GM21447 (cell line): ENCODE measurements around the gene ZNHIT1.

Experiments
- ATAC-seq: cut with Tn5 transposase; IDR thresholded peaks from one replicate; pipeline ENCODE4 v1.9.1; 2021; ENCODE audit not compliant: unreplicated experiment

The ZNHIT1 gene

DNA sequence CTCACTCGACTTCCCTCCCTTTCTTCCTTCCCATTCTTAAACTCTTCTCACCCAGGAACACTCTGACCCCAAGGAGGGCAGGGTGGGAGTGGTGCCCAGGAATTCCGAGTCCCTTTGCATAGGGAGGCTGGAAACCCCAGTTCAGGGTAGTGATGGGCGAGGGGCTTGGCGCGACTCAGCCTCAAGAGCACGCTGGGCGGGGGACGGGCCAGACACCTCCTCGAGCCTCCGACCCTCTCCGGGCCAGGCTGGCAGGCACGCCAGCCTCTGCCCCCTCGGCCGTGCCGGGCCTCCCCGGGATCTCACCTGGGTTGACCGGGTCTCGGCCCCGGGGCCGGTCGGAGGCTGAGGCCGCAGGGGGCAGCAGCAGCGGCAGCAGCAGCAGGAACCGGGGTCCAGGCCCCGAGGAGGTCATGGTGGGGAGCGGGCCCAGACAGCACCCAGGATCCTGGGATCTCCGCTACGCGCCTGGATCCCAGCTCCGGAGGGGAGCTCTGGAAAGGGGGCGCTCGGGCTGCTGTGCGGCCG, 1.0 kb upstream of the ZNHIT1 start:
- peak; percentile 14 for ATAC-seq

DNA sequence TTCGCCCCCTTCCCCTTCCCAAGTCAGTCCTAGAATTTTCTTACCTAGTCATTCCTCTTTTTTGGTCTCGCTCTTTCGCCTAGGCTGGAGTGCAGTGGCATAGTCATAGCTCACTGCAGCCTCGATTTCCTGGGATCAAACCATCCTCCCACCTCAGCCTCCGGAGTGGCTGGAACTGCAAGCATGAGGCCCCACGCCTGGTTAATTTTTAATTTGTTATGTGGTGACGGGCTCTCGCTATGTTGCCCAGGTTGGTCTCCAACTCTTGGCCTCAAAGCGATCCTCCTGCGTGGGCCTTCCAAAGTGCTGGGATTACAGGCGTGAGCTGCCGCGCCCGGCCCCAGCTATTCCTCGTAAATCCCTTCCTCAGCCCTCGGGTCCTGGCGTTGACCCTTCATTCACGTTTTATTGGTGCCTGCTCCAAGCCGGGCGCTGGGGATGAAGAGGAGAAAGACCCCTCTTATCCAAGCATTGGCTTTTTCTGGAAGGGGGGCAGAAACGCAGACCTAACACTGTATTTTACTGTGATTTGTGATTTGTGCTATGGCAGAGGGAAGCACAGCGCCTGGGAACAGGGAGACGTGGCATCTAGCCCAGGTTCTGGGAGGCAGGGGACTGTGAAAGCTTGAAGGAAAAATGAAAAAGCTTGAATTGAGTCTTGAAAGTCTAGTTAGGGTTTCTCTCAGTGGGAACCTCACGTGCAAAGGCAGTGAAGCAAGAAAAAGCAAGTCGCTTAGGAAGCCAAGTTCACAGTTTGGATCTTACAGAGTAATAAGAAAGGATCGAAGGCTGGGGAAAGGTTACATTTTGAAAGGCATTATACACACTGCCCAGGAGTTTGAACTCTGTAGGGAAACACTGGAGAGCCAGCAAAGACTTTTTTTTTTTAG, 516 bp downstream of the ZNHIT1 start:
- ATAC-seq, result peak; percentile 17

DNA sequence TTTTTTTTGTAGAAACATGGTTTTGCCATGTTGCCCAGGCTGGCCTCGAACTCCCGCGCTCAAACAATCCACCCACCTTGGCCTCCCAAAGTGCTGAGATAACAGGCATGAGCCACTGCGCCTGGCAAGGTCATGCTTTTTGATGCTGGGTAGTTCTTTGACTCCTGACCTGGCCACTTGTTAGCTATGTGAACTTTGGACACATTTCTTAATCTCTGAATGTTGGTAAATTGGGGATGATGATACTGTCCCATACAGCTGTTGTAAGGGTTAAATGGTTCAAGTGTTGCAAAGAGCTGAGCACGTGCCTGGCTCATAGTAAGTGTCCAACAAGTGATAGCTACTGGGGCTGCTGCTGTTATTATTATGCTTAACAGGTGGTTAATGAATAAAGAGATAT, 2.3 kb downstream of the ZNHIT1 start:
- no peak for ATAC-seq

- no peak for ATAC-seq
These were observed 4.4 kb downstream of the ZNHIT1 start for GRCh38 chr7:101222275-101222830.

GRCh38 chr7:101223528-101223927, 5.6 kb downstream of the ZNHIT1 start:
- no peak for ATAC-seq

GRCh38 chr7:101225650-101226049, 7.7 kb downstream of the ZNHIT1 start:
- ATAC-seq, result no peak

- no peak for ATAC-seq
These were observed 8.8 kb downstream of the ZNHIT1 start for GRCh38 chr7:101226721-101227120.

GRCh38 chr7:101231644-101232043, 13.7 kb downstream of the ZNHIT1 start:
- no peak for ATAC-seq

DNA sequence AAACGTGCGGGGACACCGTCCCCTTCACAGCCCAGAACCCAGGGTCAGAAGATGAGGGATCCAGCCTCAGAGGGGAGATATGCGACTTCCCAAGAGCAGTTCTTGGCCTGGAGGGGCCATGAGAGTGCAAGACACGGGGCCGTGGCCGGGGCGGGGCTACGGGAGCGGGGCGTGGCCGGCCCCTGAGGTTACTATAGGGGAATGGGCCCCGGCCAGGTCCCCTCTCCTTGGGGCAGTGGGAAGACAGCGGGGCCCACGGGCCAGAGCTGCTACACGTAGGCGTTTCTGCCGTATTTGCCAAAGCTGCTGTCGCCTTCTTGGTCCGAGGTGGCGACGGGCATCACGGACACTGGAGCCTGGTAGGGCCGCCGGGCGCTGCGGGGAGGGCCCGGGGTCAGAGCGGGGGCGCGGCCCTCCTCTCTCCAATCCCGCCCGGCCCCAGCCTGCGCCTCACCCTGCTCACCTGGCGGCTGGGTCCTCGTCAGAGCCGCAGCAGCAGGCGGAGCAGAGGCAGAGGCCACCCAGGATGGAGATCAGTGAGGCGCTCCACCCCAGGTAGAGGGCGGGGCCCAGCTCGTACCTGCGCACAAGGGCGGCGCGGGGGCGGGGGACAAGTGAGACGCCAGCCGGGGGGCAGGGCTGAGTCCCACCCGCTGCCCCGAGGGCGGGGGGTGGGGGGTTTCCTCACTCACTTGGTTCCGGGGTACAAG, 14.3 kb downstream of the ZNHIT1 start:
- no peak for ATAC-seq

- ATAC-seq, result no peak
These were observed 16.1 kb downstream of the ZNHIT1 start for GRCh38 chr7:101233907-101234547.

DNA sequence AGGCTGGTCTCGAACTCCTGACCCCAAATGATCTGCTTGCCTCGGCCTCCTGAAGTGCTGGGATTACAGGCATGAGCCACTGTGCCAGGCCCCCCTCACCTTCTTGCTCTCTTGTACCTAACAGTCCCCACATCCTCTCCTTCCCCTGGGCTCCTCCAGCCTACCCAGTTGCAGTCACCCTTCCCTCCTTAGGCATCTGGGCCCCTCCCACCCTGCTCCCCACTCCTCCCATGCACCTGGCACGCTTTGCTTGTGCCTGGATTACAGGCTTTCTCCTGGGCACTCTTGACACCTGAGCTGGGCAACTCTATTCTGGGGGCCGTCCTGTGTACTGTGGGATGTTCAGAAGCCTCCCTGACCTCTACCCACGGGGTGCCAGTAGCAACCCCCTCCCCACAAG, 16.7 kb downstream of the ZNHIT1 start:
- no peak for ATAC-seq

DNA sequence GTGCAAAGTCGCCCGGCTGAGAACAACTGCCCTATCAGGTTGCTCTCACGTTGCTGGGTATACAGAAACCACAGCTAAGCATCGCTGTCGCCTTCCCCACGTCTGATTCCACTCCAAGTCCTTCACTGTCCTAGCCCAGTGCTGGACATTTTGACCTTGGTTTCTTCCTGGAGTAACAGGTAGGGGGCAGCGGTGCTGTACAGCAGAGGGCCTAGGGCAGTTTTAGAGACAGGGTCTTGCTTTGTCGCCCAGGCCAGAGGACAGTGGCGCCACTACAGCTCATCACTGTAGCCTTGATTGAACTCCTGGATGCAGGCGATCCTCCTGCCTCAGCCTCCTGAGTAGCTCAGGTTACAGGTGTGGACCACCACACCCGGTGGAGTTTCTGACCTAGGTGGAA, 17.1 kb downstream of the ZNHIT1 start:
- ATAC-seq, result no peak

- ATAC-seq, result no peak
These were observed 17.6 kb downstream of the ZNHIT1 start for GRCh38 chr7:101235522-101235921.

- no peak for ATAC-seq
These were observed 18.4 kb downstream of the ZNHIT1 start for GRCh38 chr7:101236292-101236835.

DNA sequence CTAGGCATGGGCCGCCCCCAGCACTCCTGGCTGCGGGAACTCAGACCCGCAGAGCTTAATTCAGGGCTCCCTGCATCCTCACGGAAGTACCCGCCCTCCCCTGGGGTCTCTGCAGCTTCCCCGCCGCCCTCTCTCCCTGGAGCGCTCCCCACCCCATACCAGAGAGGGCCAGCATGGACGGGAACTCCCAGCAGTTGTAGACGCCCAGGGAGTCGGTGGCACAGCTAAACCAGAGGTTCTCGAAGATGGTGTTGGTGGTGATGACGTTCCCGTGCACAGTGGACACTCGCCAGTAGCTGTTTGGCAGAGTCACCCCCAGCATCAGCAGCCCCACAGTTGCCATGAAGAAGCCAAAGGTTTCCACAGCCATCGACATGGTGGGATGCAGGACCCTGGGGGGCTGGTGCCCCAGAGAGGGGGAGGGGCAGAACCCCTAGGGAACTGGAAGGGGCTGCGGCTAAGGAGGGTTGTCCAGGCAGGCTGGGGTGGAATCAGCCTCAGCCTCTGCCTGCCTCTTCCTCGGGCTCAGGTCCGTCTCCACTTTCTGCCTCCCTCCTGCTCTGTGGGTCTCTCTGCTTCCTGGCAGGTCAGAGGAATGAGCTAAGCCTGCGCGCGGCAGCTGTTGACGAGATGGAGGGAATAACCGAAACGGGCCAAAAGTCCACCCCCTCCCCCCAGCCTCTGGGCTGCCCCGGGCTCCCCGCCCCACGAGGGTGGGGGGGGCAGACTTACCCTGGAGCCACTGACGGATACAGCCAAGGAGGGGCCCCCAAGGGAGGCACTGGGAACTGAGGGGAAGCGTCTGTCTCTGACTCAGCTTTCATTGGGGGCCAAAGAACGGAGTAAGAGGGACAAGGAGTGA, 19.5 kb downstream of the ZNHIT1 start, which contains the start of gene CLDN15:
Gene CLDN15 (minus strand): TSS at position 597 of the 862 bp plus-strand sequence. CDS start 221 bp downstream, at position 376.
- no peak for ATAC-seq

DNA sequence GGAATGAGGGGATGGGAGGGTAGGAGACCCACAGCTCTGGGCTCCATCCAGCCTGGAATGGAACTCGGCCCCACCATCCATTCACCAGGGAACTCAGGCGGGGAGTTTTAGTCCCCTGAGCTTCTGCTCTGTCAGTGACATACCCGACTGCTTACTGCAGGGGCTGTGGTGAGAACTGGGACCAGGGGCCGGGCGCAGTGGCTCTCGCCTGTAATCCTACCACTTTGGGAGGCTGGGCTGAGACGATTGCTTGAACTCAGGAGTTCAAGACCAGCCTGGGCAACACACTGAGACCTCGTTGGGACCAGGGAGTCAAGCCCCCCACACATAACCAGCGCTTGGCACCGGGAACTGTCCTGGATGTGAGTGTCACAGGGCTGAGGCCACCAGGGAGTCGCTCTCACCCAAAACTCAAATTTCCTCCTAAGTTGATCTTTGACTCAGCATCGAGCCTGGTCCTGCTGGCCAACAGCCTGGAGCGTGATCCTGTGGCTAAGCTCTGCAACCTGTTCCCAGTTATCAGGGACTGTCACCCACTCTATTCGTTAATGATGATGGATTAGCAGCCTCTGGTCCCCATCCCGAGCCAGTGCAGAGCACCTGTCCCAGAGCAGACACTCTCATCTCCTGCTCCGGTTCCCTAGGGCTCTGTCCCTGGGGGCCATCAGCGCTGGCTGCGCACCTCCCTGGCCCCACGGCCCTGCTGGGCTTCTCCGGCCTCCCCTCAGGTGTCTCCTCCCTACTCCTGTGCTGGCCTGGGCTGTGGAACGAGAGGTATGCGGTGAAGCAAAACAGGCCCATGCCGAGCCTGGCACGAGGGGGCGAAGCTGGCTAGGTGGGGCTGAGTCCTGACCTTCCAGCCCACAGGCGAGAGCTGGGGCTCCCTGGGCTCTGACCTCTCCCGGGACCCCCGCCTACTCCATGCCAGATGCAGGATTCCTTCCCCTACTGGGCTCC, 20.5 kb downstream of the ZNHIT1 start:
- no peak for ATAC-seq

- no peak for ATAC-seq
These were observed 21.4 kb downstream of the ZNHIT1 start for GRCh38 chr7:101239191-101239950.

DNA sequence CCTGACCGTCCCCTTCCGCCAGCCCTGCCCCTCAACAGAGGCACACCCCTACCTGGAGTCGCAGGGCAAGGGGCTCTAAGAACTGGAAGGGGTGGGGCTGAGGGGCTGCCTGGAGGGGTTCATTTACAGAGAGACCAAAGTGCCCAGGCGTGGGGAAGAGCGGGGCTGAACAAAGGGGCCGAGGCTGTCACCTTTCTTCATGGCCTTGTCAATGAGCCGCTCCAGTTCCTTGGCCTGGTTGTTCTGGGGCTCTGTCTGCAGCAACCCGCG, 21.9 kb downstream of the ZNHIT1 start:
- ATAC-seq, result no peak
